ENCODE measurements around the gene GPRC5D.

- TF ChIP-seq EZH2 (IDR thresholded peaks at IDR 0.05; ENCODE audit: low read length) (no peak), CTCF (optimal IDR thresholded peaks at IDR 0.05 in 1 of 3, IDR thresholded peaks at IDR 0.05 in 1 of 3, conservative IDR thresholded peaks at IDR 0.05 in 1 of 3; ENCODE audit: extremely low read depth in 1 of 3, insufficient read depth in 2 of 3, low read length in 3 of 3) (no peak)
These were observed 27.8 kb downstream of the GPRC5D start for GRCh38 chr12:12924169-12924568.
